Ascending aorta (tissue), 2 donors: Measurements from ENCODE around the gene LY6G6F. TPM values are rescaled to one million over a fixed set of nuclear protein-coding genes. Genes with fewer than 3 reads are reported as not detected.

ENCODE experiments used
- DNase-seq, 2 donors: peaks; one replicate each; pipeline ENCODE4 v3.0.0-alpha.2; 2019; ENCODE audit warnings: low spot score in 2 of 2
- H3K27ac ChIP-seq, 2 donors: fragments of 200-600 bp; sonication (generic); one replicate each; pipeline ENCODE4 v1.5.1; 2016 to 2017; ENCODE audit warnings: mild to moderate bottlenecking in 1 of 2
- H3K27me3 ChIP-seq: fragments of 200-600 bp; sonication (generic); one replicate; pipeline ENCODE4 v1.5.1; 2017
- H3K36me3 ChIP-seq, 2 donors: fragments of 200-600 bp; sonication (generic); one replicate each; pipeline ENCODE4 v1.5.1; 2016
- H3K4me1 ChIP-seq, 2 donors: fragments of 200-600 bp; sonication (generic); one replicate each; pipeline ENCODE4 v1.5.1; 2016 to 2017; ENCODE audit warnings: mild to moderate bottlenecking in 1 of 2
- H3K4me3 ChIP-seq, 2 donors: fragments of 200-600 bp; sonication (generic); one replicate each; pipeline ENCODE4 v1.5.1; 2016 to 2017; ENCODE audit warnings: mild to moderate bottlenecking in 1 of 2
- H3K9me3 ChIP-seq, 2 donors: fragments of 200-600 bp; sonication (generic); one replicate each; pipeline ENCODE4 v1.5.1; 2016
- intact Hi-C: fragments of 100-400 bp; cut with DNase I; formaldehyde crosslinking; loops from one replicate; pipeline ENCODE4 v1.15.1; 2023
- total RNA-seq: library from RNA; depleted of rRNA; stranded (reverse); fragments of >200 nt; gene quantifications from one replicate; pipeline ENCODE4 v1.1.0, GENCODE V29; 2016
- TF ChIP-seq, protein P1 (sequence below), 3 experiments: fragments of 200-600 bp in 2 of 3; fragments of 450-650 bp in 1 of 3; sonication (generic) in 2 of 3; IDR thresholded peaks; one replicate each; pipeline ENCODE4 v1.5.1; 2016 to 2019; ENCODE audit warnings: antibody characterized with exemption in 3 of 3, mild to moderate bottlenecking in 1 of 3, moderate library complexity in 1 of 3

LY6G6F gene
- total RNA-seq, 1 donor from 2014 or later, result not detected

DNA sequence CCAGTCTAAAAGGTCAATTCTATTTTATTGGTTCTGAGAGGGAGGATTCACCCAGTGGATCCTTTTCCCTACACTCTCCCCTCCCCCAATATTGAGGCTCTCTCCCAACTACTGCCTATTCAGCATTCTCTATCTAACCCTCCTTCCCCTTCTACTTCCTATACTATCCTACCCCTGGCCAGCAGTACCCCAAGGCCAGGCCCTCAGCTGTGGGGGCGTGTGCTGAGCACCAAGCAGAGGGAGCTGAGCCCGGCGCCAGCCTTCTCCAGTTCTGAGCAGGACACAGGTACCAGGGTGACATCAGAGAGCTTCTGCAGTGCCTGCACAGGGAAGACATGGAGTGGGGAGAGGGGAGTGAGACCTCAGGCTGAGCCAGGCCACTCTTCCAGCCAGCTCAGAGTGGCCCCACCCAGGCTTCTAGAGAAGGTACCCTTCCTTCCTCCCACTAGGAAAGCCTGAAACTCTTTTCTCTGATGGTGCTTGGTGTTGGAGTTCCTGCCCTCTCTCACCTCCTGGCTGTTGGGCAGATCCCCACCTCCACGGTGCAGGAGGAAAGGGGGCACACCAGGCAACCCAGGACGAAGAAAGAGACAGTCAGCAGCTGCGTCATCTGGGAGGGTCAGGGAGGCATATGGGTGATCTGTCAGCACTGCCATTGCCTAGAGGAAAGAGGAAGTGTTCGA lies 20.5 kb downstream of the LY6G6F start:
- Histone ChIP-seq H3K4me1 (peaks cover 12 to 19% of the 10 kb centered on the region in 2 donors), H3K27me3 (no peaks in the 10 kb centered on the region), H3K9me3 (no peaks in the 10 kb centered on the region), H3K36me3 (peaks cover 38% of the 10 kb centered on the region in 2 donors), H3K27ac (peak overlapping the region; percentile 66 to 95), H3K4me3 (peak overlapping the region in 1 of 2 donors; percentile 96)
- TF ChIP-seq, protein P1, sequence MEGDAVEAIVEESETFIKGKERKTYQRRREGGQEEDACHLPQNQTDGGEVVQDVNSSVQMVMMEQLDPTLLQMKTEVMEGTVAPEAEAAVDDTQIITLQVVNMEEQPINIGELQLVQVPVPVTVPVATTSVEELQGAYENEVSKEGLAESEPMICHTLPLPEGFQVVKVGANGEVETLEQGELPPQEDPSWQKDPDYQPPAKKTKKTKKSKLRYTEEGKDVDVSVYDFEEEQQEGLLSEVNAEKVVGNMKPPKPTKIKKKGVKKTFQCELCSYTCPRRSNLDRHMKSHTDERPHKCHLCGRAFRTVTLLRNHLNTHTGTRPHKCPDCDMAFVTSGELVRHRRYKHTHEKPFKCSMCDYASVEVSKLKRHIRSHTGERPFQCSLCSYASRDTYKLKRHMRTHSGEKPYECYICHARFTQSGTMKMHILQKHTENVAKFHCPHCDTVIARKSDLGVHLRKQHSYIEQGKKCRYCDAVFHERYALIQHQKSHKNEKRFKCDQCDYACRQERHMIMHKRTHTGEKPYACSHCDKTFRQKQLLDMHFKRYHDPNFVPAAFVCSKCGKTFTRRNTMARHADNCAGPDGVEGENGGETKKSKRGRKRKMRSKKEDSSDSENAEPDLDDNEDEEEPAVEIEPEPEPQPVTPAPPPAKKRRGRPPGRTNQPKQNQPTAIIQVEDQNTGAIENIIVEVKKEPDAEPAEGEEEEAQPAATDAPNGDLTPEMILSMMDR (IDR thresholded peaks at IDR 0.05), result no peak
- intact Hi-C loops, result no loop called here
- DNase-seq, result no peak

DNA sequence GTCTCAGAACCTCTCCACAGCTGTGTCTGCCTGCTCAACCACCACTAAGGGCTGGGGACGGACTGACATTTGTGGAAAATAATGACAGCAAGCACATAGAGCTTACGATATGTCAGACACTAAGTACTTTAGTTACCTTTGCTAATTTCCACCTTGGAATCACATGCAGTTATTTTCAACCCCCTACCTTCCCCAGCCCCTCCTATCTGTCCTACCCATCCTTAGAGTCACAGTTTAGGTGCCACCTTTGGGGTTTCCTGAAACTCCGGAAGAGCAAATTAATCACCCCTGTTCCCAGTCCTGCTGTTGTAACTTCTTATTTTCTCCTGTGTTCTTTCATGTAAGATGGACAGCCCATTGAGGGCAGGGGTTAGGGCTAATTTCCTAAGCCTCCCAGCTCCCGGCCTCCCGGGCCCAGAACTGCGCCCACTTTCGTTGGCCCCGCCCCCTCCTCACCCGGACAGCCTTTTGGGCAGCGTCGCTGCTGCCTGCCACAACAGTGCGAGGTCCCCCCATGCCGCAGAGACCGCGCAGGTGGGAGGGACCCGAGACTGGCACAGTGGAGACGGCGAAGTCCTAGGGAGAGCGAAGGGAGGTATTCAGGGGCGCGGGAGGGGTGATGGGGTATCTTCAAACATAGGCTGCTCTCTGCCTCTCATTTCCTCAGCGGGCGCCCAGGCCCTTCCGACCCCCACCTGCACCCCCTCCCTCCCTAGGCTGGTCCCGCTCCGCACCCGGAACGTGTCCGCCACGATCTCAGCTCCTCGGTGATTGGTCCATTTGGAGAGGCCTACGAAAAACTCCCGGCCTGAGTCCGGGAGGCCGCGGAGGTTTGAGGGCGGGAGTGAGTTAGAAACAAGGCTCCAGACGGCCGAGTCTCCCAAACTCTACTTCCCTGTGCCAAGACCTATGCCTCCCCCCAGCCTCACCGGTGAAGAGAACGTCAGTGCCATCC lies 21.3 kb downstream of the LY6G6F start:
- H3K27me3 ChIP-seq, result no peaks in the 10 kb centered on the region
- no peak for DNase-seq
- H3K4me3 ChIP-seq, result peak overlapping the region; percentile 69 to 96
- TF ChIP-seq, protein P1 (IDR thresholded peaks at IDR 0.05), result no peak
- H3K9me3 ChIP-seq, result no peaks in the 10 kb centered on the region
- peaks cover 12 to 19% of the 10 kb centered on the region in 2 donors for H3K4me1 ChIP-seq
- peak overlapping the region; percentile 95 to 99 for H3K27ac ChIP-seq
- intact Hi-C loops, result loop anchor here (2.0 kb wide), 3 partner anchors 47 to 67 kb away; partner anchors contain the start of genes CSNK2B, LY6G5C and VARS1
- peaks cover 46% of the 10 kb centered on the region in 2 donors for H3K36me3 ChIP-seq

DNA sequence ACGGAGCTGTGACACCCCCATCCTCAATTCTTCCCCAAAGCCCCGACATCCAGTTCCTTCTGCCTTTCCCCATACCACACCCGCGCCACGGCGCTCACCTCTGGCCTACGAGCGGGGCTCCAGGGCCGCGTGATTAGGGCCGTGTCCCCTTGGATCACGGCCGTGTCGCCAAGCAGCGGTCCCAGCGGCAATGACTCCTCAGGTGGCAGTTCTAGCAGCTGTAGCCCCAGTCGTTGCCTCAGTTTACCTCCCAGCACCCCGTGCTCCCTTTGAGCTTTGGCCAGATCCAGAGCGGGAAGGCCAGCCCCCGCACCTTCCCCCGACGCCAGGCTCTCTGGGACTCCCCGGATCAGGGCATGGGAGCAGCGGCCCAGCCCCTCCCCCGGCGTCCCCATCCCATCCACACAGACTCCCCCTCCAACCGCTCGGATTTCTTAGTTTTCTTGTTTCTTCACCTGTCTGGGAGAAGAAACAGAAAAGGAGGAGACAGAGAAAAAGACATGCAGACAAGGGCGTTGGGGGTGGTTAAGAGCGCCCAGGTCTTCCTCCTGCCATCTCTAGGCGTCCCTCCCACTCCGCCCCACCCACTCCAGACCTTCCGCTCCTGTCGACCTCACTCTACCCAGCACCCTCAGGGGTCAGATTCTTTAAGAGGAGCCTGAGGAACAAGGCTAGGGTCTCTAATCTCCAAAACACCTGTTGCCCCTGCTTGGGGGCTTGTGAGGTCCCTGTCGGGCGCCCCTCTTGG lies 22.3 kb downstream of the LY6G6F start, which contains the start of gene DDAH2:
Gene DDAH2, minus strand, starts transcription at position 533 of the 748 bp plus-strand sequence. Its CDS starts 138 bp downstream, at position 395.
- TF ChIP-seq, protein P1 (IDR thresholded peaks at IDR 0.05), result peak in 2 of 3 experiments; percentile 62
- Histone ChIP-seq H3K27ac (peak within 1 kb of the TSS; percentile 95 to 99), H3K4me1 (peaks cover 16 to 25% of the 10 kb centered on the region in 2 donors), H3K9me3 (no peaks in the 10 kb centered on the region), H3K4me3 (peak within 1 kb of the TSS; percentile 69 to 96), H3K36me3 (peaks cover 52 to 56% of the 10 kb centered on the region in 2 donors), H3K27me3 (no peaks in the 10 kb centered on the region)
- intact Hi-C loops, result loop anchor here (1.0 to 2.0 kb wide), 6 partner anchors 10 to 216 kb away; partner anchors contain the start of genes ABHD16A, CSNK2B, LY6G5C and VARS1
- DNase-seq, result no peak

DNA sequence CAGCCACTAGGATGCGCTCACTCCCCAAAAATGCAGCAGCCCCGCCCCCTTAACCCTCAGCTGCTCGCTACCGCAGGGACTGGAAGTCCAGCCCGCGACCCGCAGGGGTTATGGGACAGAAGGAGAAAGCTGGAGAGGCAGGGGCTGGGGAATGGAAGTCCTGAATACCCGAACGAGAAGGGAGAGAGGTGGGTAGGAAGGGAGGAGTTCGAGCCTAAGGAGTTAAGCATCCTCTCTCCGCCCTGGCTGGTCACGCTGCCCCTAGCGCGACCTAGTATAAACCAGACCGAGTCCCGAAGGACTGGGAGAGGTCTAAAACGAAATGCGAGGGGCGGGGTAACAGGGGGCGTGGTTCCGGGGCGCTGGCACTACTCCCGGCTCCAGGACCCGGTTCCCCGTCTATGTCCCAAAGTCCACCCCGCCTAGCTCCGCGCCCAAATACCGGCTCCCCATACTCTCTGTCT lies 22.9 kb downstream of the LY6G6F start:
- peak overlapping the region; percentile 69 to 96 for H3K4me3 ChIP-seq
- DNase-seq, result peak; percentile 83 to 96
- H3K27ac ChIP-seq, result peak overlapping the region; percentile 95 to 99
- intact Hi-C loops, result loop anchor here (1.0 to 2.0 kb wide), 6 partner anchors 10 to 216 kb away; partner anchors contain the start of genes ABHD16A, CSNK2B, LY6G5C and VARS1
- TF ChIP-seq, protein P1 (IDR thresholded peaks at IDR 0.05), result peak in 1 of 3 experiments; percentile 68
- H3K4me1 ChIP-seq, result peaks cover 22 to 31% of the 10 kb centered on the region in 2 donors
- no peaks in the 10 kb centered on the region for H3K27me3 ChIP-seq
- H3K36me3 ChIP-seq, result peaks cover 52 to 58% of the 10 kb centered on the region in 2 donors
- no peaks in the 10 kb centered on the region for H3K9me3 ChIP-seq
